Stimulated activated CD8-positive, alpha-beta memory T cell treated with anti-CD3 and anti-CD28 coated beads, Interleukin-4, amount 100 ng/mL, for 48 hours (primary cell): ENCODE results near the gene UNC5B.

ENCODE experiments used
- DNase-seq: peaks from one replicate; pipeline ENCODE4 v3.0.0-alpha.2; 2020

The UNC5B gene

DNA sequence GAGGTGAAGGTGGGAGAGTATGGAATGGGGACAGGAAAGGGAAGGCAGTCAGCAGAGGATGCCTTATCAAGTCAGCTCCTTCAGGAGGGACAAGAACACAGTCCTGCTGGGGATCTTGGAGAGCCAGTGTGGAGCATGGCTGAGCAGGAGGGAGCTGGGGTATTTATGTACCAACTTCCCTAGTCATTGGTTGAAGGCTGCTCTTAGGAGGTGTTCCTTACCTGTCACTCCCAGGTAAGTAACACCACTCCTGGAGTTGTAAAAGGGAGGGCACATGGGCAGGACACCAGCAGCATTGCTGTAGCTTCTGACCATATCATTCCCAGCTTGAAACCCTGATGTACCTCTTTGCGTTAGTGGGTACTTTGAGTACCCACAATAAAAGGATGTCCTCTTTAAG is 136.5 kb downstream of the UNC5B start:
- DNase-seq = no peak

GRCh38 chr10:71349406-71349805 is 137.0 kb downstream of the UNC5B start:
- DNase-seq = no peak

DNA sequence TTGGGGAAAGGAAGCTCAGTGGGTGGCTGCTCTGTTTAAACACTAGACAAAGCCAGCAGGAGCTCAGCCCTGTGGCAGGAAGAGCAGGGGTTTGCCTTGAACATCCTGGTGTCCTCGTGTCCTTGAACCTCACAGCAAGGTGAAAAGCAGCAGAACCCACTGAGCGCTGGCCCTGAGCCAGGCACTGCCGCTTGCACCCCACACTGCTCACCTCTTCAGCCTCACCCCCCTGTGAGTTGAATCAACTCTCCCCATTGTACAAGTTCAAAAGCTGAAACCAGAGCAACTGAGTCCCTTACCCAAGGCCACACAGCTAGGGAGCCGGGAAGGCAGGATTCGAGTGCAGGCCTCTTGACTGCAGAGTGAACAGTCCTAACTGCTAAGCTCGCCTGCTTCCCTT is 138.7 kb downstream of the UNC5B start:
- no peak for DNase-seq

DNA sequence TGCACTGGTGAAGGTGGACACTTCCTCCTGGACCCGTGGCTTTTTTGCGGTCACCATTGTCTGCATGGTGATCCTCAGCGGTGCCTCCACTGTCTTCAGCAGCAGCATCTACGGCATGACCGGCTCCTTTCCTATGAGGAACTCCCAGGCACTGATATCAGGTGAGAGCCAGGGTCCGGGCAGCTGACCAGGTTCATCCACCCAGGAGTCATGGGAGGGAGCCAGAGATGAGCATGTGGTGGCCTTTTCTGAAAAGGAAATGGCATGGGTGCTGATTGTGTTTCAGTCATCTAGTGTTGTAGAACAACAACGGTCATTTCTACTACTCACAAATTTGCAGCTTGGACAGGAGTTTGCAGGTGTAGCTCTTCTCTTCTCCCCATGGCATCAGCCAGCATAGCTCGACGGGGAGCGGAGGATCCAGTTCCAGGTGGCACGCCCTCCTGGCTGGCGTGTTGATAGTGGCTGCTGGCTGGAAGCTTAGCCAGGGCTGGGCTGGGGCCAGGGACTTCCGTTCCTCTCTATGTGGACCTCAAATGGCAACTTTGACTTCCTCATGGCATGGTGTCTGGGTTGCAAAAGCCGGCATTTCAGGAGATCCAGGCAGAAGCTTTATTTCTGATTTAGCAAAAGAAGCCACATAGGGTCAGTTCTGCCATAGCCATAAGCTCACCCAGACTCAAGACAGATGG is 139.4 kb downstream of the UNC5B start:
- DNase-seq = no peak
